Activated CD8-positive, alpha-beta T cell treated with anti-CD3 and anti-CD28 coated beads for 36 hours (primary cell): ENCODE results near the gene LIMS2. TPM values are rescaled to one million over a fixed set of nuclear protein-coding genes. Genes with fewer than 3 reads are reported as not detected.
A peak's percentile ranks its signal among the peaks of the same experiment; 100 is the strongest.

ENCODE experiments used
- ATAC-seq: fragments of 200-7000 bp; cut with Tn5 transposase; one replicate; pipeline ENCODE4 v1.10.0; 2021; ENCODE audit warnings: mild to moderate bottlenecking, moderate library complexity
- CTCF ChIA-PET: fragments of 350-600 bp; sonication (Branson Sonifier 250); formaldehyde crosslinking; loops from one replicate; lab custom pipeline; 2021; ENCODE audit warnings: antibody characterized with exemption; lab: Charles Lee
- POLR2A ChIA-PET: fragments of 350-600 bp; sonication (Branson Sonifier 250); formaldehyde crosslinking; loops from one replicate; lab custom pipeline; 2021; ENCODE audit warnings: antibody characterized with exemption; lab: Charles Lee
- DNase-seq: peaks from one replicate; pipeline ENCODE4 v3.0.0-alpha.2; 2020
- H3K27ac Mint-ChIP-seq: one replicate; pipeline ENCODE4 v1.8.0; 2021; ENCODE audit warnings: mild to moderate bottlenecking, mixed read lengths
- H3K27me3 Mint-ChIP-seq: one replicate; pipeline ENCODE4 v1.8.0; 2021; ENCODE audit warnings: mixed read lengths
- H3K36me3 Mint-ChIP-seq: one replicate; pipeline ENCODE4 v1.8.0; 2021; ENCODE audit warnings: low read depth, mixed read lengths
- H3K4me1 Mint-ChIP-seq: one replicate; pipeline ENCODE4 v1.8.0; 2021; ENCODE audit warnings: low read depth, mixed read lengths
- H3K4me3 Mint-ChIP-seq: one replicate; pipeline ENCODE4 v1.8.0; 2021; ENCODE audit warnings: mild to moderate bottlenecking, moderate library complexity, mixed read lengths
- H3K9me3 Mint-ChIP-seq: one replicate; pipeline ENCODE4 v1.8.0; 2021; ENCODE audit warnings: mixed read lengths
- intact Hi-C: fragments of 100-400 bp; cut with micrococcal nuclease; formaldehyde crosslinking; loops from one replicate; pipeline ENCODE4 v1.10.0; 2022
- total RNA-seq, 2 experiments: library from RNA; stranded (reverse); gene quantifications; one replicate each; pipeline ENCODE4 v1.2.3, GENCODE V29; 2021
- TF ChIP-seq, protein P1 (sequence below): fragments of 200-600 bp; IDR thresholded peaks from one replicate; pipeline ENCODE4 v1.8.0; 2022; ENCODE audit warnings: antibody characterized with exemption, mild to moderate bottlenecking

The LIMS2 gene, protein sequence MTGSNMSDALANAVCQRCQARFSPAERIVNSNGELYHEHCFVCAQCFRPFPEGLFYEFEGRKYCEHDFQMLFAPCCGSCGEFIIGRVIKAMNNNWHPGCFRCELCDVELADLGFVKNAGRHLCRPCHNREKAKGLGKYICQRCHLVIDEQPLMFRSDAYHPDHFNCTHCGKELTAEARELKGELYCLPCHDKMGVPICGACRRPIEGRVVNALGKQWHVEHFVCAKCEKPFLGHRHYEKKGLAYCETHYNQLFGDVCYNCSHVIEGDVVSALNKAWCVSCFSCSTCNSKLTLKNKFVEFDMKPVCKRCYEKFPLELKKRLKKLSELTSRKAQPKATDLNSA
- total RNA-seq: 10 to 100 TPM; 22.1 to 23.6 TPM

GRCh38 chr2:127675331-127676261 lies at the start of gene LIMS2:
Gene LIMS2, minus strand, starts transcription at chr2:127675530. Its CDS starts 506 bp downstream, at chr2:127675024.
- ATAC-seq (no peak), DNase-seq (no peak)
- Mint-ChIP-seq H3K4me3 (peak within 1 kb of the TSS; percentile 57), H3K9me3 (no peaks in the 10 kb centered on the region), H3K4me1 (peaks cover 6% of the 10 kb centered on the region), H3K27me3 (peaks cover 42% of the 10 kb centered on the region), H3K36me3 (no peaks in the 10 kb centered on the region), H3K27ac (no peak within 1 kb of the TSS)
- CTCF ChIA-PET: interaction anchor here (1.2 to 3.9 kb wide), 5 partner anchors 20 to 478 kb away, joined by 5 to 18 read pairs (median 7); no protein-coding TSS in a partner anchor
- TF ChIP-seq, protein P1, sequence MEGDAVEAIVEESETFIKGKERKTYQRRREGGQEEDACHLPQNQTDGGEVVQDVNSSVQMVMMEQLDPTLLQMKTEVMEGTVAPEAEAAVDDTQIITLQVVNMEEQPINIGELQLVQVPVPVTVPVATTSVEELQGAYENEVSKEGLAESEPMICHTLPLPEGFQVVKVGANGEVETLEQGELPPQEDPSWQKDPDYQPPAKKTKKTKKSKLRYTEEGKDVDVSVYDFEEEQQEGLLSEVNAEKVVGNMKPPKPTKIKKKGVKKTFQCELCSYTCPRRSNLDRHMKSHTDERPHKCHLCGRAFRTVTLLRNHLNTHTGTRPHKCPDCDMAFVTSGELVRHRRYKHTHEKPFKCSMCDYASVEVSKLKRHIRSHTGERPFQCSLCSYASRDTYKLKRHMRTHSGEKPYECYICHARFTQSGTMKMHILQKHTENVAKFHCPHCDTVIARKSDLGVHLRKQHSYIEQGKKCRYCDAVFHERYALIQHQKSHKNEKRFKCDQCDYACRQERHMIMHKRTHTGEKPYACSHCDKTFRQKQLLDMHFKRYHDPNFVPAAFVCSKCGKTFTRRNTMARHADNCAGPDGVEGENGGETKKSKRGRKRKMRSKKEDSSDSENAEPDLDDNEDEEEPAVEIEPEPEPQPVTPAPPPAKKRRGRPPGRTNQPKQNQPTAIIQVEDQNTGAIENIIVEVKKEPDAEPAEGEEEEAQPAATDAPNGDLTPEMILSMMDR: no peak
- POLR2A ChIA-PET: interaction anchor here (1.0 to 1.1 kb wide), 2 partner anchors 28 to 137 kb away, joined by 3 to 5 read pairs; no protein-coding TSS in a partner anchor
- intact Hi-C loops: no loop called here

GRCh38 chr2:127722807-127723206 lies 47.5 kb upstream of the LIMS2 start:
- no peak for ATAC-seq
- H3K27ac Mint-ChIP-seq: no peak overlapping the region
- peaks cover 46% of the 10 kb centered on the region for H3K36me3 Mint-ChIP-seq

GRCh38 chr2:127721978-127722355 lies 46.6 kb upstream of the LIMS2 start:
- peak; percentile 60 for ATAC-seq
- TF ChIP-seq, protein P1: no peak
- ChIA-PET POLR2A (no interaction called here), CTCF (no interaction called here)
- peaks cover 47% of the 10 kb centered on the region for H3K36me3 Mint-ChIP-seq
- intact Hi-C loops: no loop called here
- H3K27me3 Mint-ChIP-seq: no peaks in the 10 kb centered on the region
- no peak overlapping the region for H3K4me3 Mint-ChIP-seq
- no peak for DNase-seq
- no peaks in the 10 kb centered on the region for H3K9me3 Mint-ChIP-seq
- H3K4me1 Mint-ChIP-seq: peaks cover 8% of the 10 kb centered on the region
- peak overlapping the region; percentile 80 for H3K27ac Mint-ChIP-seq

More at GRCh38 chr2:127722807-127723206, 47.5 kb upstream of the LIMS2 start:
- ChIA-PET POLR2A (no interaction called here), CTCF (interaction anchor here (1.1 kb wide), 1 partner anchor 30 kb away, joined by 3 read pairs; no protein-coding TSS in a partner anchor)
- DNase-seq: no peak
- TF ChIP-seq, protein P1: no peak
- intact Hi-C loops: no loop called here
- H3K27me3 Mint-ChIP-seq: no peaks in the 10 kb centered on the region
- no peaks in the 10 kb centered on the region for H3K9me3 Mint-ChIP-seq
- H3K4me1 Mint-ChIP-seq: peaks cover 8% of the 10 kb centered on the region
- H3K4me3 Mint-ChIP-seq: no peak overlapping the region

- ChIA-PET CTCF (interaction anchor here (0.9 kb wide), 1 partner anchor 98 kb away, joined by 3 read pairs; no protein-coding TSS in a partner anchor), POLR2A (no interaction called here)
- intact Hi-C loops: no loop called here
- no peak overlapping the region for H3K4me3 Mint-ChIP-seq
- H3K27ac Mint-ChIP-seq: peak overlapping the region; percentile 80
- H3K27me3 Mint-ChIP-seq: no peaks in the 10 kb centered on the region
- peaks cover 8% of the 10 kb centered on the region for H3K4me1 Mint-ChIP-seq
- no peaks in the 10 kb centered on the region for H3K9me3 Mint-ChIP-seq
- DNase-seq: no peak
- H3K36me3 Mint-ChIP-seq: peaks cover 51% of the 10 kb centered on the region
- TF ChIP-seq, protein P1: no peak
- peak; percentile 77 for ATAC-seq
Observed at GRCh38 chr2:127721311-127721977, 46.1 kb upstream of the LIMS2 start.
